HG03139 (cell line): ENCODE data around the gene MTRFR.
"Not testable (repeated sequence)": the region's sequence is repeated elsewhere in the genome, so short reads cannot be mapped to it uniquely, and the experiment has no call there.

ENCODE experiments used
- ATAC-seq: cut with Tn5 transposase; IDR thresholded peaks from one replicate; pipeline ENCODE4 v1.9.1; 2021; ENCODE audit not compliant: unreplicated experiment

MTRFR gene

DNA sequence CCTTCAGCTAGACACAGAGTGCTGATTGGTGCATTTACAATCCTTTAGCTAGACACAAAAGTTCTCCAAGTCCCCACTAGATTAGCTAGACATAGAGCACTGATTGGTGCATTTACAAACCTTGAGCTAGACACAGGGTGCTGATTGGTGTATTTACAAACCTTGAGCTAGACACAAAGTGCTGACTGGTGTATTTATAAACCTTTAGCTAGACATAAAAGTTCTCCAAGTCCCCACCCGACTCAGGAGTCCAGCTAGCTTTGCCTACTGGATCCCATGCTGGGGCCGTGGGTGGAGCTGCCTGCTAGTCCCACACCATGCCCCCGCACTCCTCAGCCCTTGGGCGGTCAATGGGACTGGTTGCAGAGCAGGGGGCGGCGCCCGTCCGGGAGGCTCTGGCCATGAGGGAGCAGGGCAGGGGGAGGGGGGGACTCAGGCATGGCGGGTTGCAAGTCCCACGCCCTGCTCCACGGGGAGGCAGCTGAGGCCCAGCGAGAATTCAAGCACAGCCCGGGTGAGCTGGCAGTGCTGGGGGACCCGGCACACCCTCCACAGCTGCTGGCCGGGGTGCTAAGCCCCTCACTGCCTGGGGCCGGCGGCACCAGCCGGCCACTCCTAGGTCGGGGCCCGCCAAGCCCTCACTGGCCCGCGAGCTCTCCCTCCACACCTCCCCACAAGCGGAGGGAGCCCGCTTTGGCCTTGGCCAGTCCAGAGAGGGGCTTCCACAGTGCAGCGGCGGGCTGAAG is 15.9 kb downstream of the MTRFR start:
- ATAC-seq = not testable (repeated sequence)

- ATAC-seq = no peak
These were observed 17.5 kb downstream of the MTRFR start for GRCh38 chr12:123250471-123251383.

GRCh38 chr12:123251403-123252076 is 18.3 kb downstream of the MTRFR start:
- ATAC-seq = no peak

DNA sequence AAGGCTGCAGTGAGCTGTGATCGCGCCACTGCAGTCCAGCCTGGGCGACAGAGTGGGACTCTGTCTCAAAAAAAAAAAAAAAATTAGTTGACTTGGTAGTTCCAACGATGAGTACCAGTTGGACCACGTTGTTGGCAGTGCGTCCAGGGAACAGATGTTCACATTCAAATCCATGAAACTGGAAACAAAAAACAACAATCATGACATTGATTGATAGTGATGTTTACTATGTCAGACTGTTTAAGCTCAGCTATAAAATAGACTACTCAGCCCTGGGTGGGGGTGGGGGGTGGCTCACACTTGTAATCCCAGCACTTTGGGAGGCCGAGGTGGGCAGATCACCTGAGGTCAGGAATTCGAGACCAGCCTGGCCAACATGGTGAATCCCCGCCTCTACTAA is 19.1 kb downstream of the MTRFR start:
- not testable (repeated sequence) for ATAC-seq

DNA sequence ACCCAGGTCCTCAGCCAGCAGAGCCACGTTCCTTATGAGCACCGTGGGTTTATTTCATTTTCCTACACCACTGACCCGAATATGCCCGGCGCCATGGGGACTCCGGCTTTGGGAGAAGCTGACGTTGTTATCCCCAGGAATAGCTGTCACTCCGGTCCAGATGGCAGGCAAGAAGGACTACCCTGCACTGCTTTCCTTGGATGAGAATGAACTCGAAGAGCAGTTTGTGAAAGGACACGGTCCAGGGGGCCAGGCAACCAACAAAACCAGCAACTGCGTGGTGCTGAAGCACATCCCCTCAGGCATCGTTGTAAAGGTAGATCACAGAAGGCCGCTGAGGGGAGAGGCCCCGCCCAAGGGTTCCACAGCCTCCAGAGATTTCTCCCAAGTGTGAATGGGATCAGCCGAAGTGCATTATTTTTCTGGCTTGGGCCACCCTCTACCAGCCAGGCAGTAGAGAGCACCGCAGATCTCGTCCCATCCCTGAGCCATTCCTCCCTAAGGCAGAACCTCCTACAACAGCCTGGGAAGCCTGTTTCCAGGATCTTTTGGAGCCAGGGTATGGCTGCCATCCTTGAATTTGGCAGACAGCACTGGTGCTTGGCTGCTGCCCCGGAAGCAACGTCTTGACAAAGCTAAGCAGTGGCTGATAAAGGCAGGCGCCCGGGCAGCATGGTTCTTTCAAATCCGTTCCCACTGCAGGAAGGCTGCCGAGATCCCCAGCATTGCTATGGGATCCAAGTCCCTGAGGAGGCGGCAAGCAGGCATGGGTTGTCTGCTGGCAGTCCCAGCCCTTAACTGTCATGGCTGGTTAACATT is 20.6 kb downstream of the MTRFR start:
- ATAC-seq = no peak

- no peak for ATAC-seq
These were observed 21.7 kb downstream of the MTRFR start for GRCh38 chr12:123254853-123255446.

DNA sequence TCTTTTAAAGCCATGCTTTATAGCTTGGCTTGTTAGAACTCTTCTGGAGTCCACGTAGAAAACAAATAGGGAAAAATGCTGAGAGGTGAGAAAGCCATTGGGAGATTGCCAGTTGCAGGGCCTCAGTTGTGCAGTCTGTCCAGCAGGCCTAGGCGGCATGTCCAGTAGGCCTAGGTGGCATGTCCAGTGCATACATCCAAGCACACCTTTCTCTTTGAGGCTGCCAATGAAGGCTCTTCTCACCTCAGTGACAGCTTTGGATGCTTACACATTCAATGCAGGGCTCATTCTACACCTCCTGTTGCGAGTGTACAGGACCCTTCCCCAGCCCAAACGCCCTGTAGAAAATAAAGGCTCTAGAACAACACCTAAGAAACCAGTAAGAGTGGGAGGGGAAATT is 25.4 kb downstream of the MTRFR start:
- no peak for ATAC-seq

- ATAC-seq = no peak
These were observed 26.8 kb downstream of the MTRFR start for GRCh38 chr12:123260081-123260480.

- no peak for ATAC-seq
These were observed 28.0 kb downstream of the MTRFR start for GRCh38 chr12:123261196-123261595.

DNA sequence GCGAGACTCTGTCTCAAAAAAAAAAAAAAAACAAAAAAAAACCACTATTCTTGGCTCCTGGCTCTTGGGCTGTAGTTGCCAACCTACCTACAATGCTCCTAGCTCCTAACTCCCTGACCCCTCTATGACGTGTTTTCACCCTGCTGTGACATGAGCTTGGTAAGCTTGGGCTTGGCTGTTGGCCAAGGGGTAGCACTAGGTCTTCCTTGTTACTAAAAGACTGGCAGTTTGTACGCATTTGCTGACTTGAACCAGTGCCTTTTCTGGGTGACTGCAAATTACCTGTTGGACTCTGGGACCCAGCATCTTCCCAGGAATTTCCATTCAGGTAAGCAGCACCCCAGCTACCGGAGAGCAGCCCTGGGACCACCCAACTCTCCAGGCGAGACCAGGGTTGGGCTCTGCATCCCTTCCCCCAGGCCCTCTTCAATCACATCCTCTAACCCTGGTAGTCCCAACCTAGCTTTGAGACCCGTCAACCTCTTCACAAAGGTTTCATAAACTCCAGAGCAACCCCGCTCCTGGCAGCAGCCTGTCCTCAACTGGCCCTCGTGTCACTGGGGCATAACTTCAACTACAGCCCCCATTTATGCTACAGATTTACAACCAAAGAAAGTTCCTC is 30.1 kb downstream of the MTRFR start:
- ATAC-seq = no peak

DNA sequence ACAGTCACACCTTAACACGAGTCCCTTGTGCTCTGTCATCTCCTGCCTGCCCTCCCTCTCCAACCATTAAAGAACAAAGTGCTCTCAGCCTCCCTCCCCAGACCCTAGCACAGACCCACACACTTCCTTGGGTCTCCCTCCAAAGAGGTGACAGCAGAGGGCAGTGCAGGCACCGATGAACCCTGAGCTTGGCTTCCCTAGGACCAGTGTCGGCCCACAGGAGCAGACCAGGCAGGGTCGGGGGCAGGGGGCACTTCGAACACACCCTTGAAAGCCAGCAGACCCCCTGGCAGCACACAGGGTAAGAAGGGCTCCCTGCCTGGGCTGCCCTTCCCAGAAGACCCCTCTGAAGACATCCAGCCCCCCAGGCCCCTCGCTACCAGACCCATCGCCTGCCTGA is 31.4 kb downstream of the MTRFR start:
- ATAC-seq = no peak

DNA sequence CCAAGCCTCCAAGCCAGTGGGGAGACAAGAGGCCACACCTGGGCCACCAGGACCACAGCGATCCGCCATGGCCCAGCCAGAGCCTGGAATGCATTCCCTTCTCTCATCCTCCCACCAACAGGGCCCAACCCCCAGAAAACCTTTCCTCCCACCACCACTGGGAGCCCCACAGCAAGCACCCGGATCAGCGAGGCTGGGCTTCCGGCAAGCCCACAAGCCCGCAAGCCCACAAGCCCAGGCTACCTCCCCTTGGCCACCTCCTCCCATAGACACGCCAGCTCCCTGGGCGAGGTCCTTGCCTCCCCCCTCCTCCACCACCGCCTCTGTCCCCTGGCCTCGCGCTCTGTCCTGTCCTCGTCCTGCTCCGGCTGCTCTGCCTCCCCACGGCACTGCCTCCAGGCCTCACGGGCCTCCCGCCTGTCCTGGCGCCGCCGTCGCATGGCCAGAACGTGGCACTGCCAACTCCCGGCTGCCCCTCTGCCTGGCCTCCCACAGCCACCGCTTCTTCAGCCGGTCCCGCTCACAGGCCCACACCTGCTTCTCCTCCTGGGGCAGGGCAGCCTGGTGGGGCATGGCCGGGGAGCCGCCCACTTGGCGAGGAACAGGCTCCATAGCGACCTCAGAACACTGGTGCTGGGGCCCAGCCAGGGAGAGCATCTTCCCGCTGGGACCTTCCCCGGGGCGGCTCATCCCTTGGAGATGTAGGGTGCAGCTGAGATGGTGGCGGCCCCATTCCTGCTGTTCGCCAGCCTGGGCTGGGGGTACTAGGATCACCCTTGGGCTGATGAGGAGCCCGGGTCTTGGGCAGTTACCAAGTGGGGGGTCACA is 32.8 kb downstream of the MTRFR start:
- no peak for ATAC-seq

GRCh38 chr12:123266679-123267277 is 33.5 kb downstream of the MTRFR start:
- no peak for ATAC-seq

DNA sequence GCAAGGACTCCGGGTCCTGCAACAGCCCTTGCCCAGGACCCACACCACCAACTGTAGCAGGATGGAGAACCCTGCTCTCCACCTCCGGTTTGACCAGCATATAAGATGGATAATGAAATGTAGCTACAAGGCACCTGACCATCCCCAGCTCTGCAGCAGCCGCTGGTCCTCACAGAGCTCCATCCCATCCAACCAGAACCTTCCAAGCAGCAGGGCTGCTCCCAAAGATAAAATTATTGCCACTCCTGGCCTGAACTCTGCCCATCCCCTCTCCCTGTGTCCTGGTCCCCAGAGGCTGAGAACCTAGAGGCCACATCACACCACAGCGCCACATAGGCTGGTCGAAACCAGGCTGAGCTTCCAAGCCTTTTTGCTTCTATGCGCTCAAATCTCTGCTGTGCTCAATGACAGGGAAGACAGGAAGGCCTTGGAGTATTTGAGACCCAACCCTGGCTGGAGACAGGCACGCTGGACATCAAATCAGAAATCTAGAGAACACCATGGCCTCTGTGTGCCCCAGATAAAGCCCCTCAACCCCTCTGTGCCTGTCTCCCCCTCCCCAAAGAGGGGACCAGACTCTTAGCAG is 34.2 kb downstream of the MTRFR start:
- ATAC-seq = no peak

DNA sequence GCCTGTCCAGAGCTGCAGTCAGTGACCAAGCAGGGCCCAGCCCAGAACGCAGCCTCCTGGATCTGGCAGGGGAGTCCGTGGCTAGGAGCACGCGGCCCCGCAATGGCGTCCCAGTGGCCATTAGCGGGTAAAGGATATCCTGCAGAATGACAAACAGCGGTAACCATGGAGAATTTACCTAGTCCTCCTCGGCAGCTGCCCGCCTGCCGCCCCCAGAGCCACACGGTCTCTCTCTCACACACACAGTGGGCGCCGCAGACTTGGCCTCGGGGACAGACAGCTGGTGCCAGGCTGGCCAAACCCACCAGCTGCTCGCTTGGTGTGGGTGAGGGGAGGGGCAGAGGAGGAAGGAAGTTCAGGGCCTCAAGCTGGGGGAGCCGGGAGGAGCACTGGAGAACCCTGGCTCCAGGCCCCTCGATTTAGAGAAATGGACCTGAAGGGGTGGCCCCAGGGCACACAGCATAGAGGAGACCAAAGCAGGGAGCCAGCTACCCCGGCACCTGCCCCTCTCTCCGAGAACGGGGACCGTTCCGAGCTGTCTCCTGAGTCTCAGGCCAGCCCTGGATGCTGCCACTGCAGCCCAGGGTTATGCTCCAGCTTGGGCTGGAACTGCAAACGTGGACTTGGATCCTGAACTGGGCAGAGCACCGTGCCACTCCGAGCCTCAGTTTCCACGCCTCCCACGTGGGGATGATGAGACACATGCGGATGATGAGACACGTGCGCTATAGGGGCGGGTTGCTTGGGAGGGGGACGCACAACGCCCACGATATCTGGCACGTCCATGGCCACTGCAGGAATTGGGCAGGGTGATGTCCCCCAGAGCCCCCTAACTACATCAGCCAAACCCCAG is 35.0 kb downstream of the MTRFR start:
- ATAC-seq = no peak

- no peak for ATAC-seq
These were observed 35.6 kb downstream of the MTRFR start for GRCh38 chr12:123268850-123269249.

DNA sequence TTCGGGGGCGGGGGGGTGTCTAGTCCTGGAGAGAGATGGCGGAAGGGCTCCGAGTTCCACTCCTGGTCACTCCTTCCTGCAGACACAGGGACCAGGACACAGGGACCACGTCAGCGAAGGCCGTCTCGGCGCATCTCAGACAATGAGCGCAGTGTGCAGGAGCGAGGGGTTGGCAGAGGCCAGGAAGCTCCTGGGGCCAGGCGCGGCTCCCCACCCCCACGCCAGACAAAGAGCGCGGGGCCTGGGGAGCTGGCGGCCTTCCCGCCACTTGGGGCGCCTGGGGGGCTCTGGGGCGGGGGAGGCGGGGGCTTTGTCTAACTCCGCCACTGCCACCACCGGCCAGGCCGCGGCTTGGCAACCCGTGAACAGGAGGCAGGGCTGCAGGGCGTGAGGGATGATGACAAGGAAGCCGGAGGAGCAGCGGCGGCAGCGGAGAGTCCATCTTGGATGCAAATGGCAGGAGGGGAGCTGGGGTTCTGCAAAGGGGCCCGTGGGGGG is 36.2 kb downstream of the MTRFR start:
- no peak for ATAC-seq
